NCI-H1105 treated with DMSO at 0.1 percent for 48 hours (cell line): ENCODE data around the gene NFKBIA.
"Not testable (repeated sequence)": the region's sequence is repeated elsewhere in the genome, so short reads cannot be mapped to it uniquely, and the experiment has no call there.

Experiments used
- DNase-seq: peaks from one replicate; lab custom pipeline; 2025; lab: John Stamatoyannopoulos, UW

The NFKBIA gene

DNA sequence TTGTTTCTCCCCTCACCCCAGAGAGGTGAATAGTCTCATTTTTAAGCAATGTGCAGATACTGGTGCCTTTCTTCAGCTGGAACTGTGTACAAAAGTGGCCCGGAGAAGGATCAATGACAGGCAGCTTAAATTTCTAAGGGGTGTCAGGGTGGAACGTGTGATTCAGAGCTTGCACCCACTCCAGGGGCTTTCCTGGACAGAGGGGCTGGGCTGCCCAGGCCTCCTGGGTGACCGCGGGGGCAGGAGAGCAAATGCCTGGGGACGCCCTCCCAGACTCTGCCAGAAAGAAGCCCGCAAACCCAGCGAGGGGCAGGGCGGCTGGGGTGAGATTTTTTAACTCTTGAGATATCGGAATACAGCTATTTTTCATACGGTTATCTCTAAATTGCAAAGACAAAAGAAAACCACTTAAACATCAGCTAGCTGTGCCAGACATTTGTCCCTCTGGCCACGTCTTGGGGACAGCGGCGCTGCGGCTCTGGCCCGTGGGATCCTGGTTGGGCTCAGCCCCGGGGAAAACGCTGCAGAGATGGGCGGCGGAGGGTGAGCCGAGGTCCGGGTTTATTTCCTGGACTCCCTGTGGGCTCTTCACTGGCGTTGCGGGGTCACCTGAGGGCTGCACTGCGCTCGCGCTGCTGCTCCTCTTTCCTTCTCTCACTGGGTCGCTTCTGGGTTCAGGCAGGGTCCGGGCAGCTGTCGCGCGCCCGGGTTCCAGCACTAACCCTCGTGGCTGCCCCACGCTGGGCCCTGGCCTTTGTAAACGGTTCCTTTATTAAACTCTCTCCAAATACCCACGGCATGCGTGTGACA lies 35.8 kb downstream of the NFKBIA start:
- no peak for DNase-seq

- DNase-seq = no peak
These were observed 36.4 kb downstream of the NFKBIA start for GRCh38 chr14:35368139-35368460.

GRCh38 chr14:35367056-35367372 lies 37.5 kb downstream of the NFKBIA start:
- no peak for DNase-seq

- DNase-seq = no peak
These were observed 38.0 kb downstream of the NFKBIA start for GRCh38 chr14:35366521-35366976.

DNA sequence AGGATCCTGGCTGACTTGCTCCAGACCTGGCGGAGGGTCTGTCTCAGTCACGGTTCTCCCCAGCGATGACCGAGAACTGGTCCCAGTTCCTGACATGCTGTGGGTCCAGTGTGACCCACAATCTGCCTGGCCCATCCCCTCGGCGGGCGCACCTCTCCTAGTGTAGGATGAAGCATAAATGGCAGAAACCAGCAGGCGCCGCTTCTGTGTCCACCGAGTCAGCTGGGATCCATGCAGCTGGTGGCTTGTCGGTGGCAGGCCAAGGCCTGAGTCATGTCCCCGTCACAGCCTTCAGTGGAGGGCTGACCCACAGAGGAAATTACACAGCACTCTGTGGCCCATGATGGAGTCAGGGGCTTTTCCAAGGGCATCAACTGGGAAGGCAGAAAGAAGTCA lies 38.5 kb downstream of the NFKBIA start:
- DNase-seq = no peak

DNA sequence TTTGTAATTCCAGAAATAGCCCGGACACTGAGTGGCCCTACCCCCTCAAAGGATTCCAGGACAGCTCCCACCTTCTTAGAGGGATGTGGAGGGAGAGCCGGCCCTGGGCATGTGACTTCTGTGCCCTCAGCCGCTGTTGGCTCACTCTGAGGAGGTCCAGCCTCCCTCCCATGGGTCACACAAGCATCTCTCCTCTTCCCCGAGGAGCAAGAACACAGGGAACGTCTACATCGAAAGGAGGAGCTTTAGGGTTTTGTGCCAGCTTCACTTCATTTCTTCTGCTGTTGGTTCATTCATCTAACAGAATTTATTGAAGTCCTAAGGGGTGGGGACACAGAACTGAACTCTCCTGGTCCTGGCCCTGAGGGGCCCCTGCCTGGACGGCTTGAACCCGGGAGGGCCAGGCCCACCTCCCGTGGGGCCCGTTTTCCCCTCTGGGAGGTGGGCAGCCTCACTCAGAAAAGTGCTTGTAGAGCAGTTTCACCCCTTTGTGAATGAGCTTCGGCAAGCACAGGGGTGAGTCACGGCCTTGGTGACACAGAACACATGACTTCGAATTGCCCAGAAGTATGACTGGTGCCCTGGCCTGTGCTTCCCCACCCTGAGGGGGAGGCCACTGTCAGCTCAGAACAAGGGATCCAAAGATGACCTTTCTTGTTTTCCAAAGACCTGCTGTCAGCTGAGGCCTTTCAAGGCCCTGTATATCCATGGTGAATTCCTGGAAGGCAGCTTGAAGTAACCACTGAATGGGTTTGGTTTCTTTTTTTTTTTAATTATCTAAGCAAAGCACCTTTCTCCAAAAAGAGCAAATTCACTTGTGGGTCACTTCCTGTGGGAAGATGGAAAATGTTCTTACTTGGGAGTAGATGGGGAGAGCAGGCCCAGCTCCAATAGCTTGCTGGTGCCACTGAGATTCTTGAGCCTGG lies 39.2 kb downstream of the NFKBIA start:
- DNase-seq = no peak

GRCh38 chr14:35362911-35363374 lies 41.6 kb downstream of the NFKBIA start:
- no peak for DNase-seq

DNA sequence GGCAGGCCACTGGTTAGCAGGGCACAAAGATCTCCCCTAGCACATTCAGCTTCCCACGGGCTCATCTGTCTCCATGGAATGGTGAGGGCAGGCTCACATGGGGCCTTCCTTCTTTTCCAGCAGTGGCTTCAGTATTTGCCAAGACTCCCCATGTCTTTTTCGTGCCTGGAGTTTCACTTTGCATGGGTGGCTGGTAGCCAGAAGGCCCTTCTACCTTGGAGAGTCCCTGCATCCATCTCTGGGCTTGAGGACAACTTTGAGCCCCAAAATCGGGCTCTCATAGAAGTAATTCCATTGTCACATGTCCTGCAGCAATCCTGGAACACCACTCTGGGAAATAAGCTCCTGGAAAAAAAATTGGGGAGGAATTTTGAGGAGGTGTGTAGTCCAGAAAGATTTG lies 42.1 kb downstream of the NFKBIA start:
- no peak for DNase-seq

DNA sequence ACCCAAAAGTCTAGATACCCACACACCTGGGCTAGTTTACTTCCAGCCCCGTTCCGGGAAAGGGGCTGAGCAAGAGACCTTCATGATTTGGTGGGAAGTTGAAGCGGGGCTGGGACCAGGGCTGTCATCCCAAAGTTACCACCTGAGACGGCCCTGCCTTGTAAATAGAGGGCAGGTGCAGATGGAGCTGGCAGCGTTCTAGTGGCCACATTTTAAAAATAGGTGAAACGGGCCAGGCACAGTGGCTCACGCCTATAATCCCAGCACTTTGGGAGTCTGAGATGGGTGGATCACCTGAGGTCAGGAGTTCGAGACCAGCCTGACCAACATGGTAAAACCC lies 43.4 kb downstream of the NFKBIA start:
- no peak for DNase-seq

DNA sequence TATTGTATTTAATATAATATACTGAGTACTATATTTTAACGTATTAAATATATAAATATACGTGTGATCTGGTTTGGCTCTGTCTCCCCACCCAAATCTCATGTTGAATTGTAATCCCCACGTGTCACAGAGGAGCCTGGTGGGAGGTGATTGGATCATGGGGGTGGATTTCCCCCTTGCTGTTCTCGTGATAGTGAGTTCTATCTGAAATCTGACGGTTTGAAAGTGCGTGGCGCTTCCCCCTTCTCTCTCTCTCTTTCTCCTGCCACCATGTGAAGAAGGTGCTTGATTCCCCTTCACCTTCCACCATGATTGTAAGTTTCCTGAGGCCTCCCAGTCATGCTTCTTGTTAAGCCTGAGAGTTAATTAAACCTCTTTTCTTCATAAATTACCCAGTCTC lies 44.9 kb downstream of the NFKBIA start:
- not testable (repeated sequence) for DNase-seq

DNA sequence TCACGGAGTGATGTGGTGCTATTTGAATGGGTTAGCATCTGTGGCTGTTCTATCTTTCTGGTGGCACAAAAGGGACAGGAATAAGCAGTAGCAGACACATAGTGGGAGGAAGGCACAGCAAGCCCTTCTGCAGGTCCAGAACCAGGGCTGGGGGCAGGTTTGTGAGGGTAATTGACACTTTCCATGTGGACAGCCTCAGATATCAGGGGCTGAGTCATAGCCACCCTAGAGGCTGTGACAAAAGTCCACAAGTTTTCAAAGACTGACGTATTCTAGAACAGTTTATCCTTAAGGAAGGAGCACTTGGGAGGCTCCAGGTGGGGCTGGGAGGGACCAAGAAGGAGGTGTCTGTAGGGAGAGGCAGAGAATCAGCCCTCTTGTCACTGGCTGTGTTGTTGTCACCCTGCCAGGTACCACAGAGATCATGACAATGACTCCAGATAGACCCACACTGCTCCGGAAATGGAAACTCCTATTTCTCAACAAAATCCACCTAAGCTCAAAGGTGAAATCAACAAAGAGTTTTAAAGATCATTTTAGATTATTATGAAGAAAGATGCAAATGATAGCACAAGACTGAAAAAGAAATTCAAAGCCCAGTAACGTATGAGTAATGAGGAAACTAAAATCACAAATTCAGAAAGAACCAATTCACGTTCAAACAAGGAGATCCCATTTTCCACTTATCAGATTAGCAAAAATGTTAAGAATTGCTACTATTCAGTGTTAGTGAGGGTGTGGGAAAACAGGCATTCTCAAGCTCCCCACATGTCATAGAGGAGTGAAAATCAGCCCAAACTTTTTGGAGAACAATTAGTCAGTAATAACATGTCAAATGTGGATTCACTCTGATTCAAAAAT lies 48.3 kb downstream of the NFKBIA start:
- no peak for DNase-seq

- DNase-seq = not testable (repeated sequence)
These were observed 49.3 kb downstream of the NFKBIA start for GRCh38 chr14:35355235-35355634.

DNA sequence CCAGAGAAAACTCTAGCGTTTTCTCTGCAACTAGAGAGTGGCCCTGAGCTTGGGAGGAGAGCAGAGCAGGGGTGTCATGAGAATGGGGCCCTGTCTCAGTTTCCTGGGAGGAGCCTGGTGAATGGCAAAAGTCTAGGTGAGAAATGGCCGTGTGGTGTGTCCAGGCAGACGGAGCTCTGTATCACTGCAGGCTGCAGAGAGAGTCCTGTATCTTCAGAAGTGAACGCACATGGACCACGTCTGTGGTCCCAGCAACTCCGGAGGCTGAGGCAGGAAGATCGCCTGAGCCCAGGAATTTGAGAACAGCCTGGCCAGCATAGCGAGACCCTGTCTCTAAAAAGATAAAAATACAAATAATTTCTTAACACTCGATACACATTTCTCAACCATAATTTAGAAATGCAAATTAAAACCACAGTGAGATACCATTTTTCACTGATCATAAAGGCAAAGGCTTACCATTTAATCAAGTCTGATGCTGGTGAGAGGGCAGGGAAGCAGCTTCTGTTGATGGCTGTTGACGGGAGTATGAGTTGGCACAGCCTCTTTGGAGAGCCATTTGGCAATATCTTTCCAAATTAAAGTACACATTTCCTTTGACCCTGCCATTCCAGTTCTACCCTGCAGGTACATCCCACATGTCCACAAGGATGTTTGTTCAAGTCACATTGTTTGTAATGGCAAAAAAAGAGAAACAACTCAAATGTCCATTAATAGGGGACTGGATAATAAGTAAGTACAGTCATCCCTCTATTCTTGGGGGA lies 51.0 kb downstream of the NFKBIA start:
- DNase-seq = no peak

DNA sequence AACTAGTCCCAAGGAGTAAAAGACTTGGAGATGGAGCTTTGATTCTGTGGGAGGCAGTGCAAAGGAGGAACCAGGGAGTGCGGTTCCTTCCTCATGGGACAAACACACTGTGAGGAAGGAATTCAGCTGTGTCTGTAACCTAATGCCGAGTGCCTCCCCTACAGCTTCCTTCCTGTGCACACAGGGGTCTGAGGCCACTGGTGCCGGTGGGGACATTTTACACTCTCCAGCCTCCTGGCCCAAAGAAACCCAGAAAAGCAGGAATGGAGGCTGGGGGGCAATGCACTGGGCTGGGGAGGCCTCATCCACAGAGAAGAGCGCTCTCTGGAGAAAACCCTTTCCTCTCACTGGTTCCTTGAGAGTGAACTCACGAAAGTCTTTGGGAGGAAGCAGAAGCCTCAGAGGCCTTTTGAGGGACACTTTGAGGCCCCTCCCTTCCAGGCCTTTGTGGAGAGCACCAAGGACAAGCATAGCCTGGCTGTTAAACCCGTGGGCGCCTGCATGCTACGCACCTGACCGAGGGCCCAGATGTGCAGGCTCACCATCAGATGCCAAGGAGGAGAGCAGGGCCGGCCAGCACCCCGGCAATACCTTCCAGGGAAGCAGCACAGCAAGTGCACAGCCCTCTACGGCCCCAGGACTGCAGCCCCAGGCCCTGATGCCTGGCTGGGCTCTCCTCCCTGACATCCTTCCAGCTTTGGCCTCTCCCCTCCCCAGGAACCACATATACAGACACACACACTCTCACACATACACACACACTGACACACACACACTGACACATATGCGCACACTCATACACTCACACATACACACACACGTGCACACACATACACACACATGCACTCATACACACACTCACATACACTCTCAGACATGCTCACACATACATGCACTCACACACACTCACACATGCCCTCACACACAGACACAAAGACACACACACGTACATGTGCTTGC lies 52.0 kb downstream of the NFKBIA start:
- no peak for DNase-seq

GRCh38 chr14:35351897-35352273 lies 52.7 kb downstream of the NFKBIA start:
- DNase-seq = no peak
